GM12801 (cell line): ENCODE results near the gene KLHL29.

Experiments used
- CTCF ChIP-seq: IDR thresholded peaks from one replicate; pipeline ENCODE4 v1.5.1; 2011; ENCODE audit warnings: control low read depth; ENCODE audit not compliant: insufficient read length; ENCODE audit errors: extremely low read depth

Gene KLHL29

GRCh38 chr2:23594460-23594825 is 209.5 kb downstream of the KLHL29 start:
- TF ChIP-seq CTCF: no peak

GRCh38 chr2:23595021-23595420 is 210.0 kb downstream of the KLHL29 start:
- no peak for TF ChIP-seq CTCF

GRCh38 chr2:23595601-23596251 is 210.7 kb downstream of the KLHL29 start:
- TF ChIP-seq CTCF: no peak

DNA sequence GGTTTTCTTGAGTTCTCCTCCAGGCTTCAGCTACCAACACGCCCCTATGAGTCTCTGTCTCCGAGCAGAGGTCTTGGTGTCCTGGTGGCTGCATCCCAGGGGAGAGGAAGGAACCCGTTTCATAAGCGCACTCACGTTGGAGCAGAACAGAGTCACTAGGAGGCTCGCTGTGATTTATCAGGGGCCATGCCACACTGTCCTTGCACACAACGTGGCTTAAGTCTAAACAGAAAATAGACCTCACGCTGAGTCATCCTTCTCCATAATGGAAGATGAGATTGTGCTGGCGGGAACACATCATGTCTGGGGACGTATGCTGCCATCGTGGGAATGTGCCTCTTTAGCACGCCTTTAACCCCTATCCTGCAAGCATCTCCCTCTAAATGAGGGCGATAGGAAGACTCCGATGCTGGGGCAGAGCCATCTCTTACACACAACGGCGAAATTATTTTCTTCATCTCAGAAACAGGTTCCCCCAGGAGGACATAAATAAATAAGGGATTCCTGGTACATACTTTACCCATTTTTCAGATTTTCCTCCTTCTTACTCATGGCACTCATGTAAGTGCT is 211.4 kb downstream of the KLHL29 start:
- TF ChIP-seq CTCF: no peak

GRCh38 chr2:23597687-23598086 is 212.7 kb downstream of the KLHL29 start:
- TF ChIP-seq CTCF: no peak

DNA sequence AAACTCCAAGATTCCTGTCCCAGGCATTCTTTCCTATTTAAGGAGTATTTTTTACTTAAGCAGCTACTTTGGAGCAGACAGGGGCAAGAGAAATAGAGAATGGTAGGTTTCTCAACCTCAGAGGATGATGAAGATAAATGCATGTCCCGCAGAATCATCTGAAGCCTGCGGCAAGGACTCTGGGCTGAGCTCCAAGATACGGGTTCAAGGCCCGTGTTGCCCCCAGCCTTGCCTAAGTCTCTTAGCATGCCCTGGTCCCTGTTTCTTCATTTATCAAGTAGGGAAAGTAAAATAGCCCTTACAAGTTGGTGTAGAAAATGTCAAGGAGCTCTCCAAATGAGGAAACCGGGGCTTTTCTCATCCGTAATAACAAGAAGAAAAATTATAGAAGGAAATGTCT is 214.0 kb downstream of the KLHL29 start:
- no peak for TF ChIP-seq CTCF

DNA sequence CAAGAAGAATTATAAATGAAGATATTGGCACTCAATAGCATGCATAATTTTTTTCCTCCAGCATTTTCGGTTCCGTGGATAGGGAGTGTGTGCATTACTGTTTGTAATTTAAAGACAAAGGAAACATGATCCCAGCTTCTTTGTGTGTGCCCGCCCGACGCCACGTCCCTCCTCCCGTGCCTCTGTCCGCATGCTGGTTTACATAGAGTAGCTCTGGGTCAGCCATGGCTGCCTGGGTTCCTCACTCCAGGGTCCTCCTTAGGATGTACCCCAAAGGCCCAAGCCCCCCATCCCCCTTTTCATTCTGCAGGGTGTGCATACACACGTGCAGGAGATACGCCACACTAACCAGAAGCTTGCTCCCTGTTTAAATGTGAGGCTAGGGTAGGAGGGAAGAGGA is 214.7 kb downstream of the KLHL29 start:
- no peak for TF ChIP-seq CTCF
